Esophagus muscularis mucosa (tissue), 3 donors: ENCODE measurements around the gene TATDN3.

Source experiments
- POLR2AphosphoS5 ChIP-seq, 2 donors: sonication (generic); formaldehyde crosslinking; IDR thresholded peaks; one replicate each; pipeline ENCODE4 v1.6.1; 2017; ENCODE audit warnings: antibody characterized with exemption in 2 of 2
- TF ChIP-seq, protein P1 (sequence below), 3 experiments: fragments of 200-600 bp in 2 of 3; fragments of 450-650 bp in 1 of 3; sonication (generic) in 2 of 3; IDR thresholded peaks; one replicate each; pipeline ENCODE4 v1.5.1; 2017 to 2019; ENCODE audit warnings: antibody characterized with exemption in 3 of 3, mild to moderate bottlenecking in 2 of 3, moderate library complexity in 1 of 3

DNA sequence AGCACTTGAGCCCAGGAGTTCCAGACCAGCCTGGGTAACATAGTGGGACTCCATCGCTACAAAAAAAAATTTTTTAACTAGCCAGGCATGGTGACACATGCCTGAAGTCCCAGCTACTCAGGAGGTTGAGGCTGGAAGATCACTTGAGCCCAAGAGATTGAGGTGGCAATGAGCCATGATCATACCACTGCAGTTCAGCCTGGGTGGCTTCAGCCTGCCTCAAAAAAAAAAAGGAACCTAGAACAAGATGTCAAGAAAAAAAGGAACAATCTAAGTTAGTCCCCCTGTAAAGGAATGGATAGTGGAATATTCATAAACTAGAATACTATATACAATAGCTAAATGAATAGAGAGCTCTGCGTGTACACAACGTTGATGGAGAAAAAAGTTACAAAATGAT is 14.5 kb upstream of the TATDN3 start:
- TF ChIP-seq, protein P1, sequence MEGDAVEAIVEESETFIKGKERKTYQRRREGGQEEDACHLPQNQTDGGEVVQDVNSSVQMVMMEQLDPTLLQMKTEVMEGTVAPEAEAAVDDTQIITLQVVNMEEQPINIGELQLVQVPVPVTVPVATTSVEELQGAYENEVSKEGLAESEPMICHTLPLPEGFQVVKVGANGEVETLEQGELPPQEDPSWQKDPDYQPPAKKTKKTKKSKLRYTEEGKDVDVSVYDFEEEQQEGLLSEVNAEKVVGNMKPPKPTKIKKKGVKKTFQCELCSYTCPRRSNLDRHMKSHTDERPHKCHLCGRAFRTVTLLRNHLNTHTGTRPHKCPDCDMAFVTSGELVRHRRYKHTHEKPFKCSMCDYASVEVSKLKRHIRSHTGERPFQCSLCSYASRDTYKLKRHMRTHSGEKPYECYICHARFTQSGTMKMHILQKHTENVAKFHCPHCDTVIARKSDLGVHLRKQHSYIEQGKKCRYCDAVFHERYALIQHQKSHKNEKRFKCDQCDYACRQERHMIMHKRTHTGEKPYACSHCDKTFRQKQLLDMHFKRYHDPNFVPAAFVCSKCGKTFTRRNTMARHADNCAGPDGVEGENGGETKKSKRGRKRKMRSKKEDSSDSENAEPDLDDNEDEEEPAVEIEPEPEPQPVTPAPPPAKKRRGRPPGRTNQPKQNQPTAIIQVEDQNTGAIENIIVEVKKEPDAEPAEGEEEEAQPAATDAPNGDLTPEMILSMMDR (IDR thresholded peaks at IDR 0.05), result no peak
- TF ChIP-seq POLR2AphosphoS5 (IDR thresholded peaks at IDR 0.05), result no peak
